ENCODE results near the gene TMEM52B. TPM values are rescaled to one million over a fixed set of nuclear protein-coding genes. Genes with fewer than 3 reads are reported as not detected.
"Not testable (repeated sequence)": the region's sequence is repeated elsewhere in the genome, so short reads cannot be mapped to it uniquely, and the experiment has no call there.

Gene TMEM52B
- total and polyA plus RNA-seq, 3 donors from 2014 or later = 0.74 to 1.2 (median 0.76) TPM

DNA sequence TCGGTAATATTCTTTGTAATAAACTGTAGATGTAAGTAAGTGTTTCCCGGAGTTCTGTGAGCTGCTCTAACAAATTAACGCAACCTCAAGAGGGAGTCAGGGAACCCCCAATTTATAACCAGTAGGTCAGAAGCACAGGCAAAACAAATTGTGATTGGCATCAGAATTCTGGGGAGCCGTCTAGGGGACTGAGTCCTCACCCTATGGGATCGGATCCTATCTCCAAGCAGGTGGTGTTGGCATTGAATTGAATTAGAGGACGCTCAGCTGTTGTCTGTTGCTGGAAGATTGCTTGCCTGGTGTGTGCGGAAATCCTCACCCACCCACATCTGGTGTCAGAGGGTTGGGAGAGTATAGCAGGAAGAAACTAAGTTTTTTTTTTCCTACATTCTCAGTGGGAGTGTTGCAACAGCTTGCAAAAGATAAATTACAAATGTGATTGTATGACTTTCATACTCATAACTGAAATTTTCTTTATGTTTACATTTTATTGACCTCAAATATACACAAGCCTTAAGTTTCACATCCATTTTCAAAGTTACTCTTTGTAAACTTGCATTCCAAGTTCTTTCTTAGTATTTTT lies 5.5 kb downstream of the TMEM52B start:
- H3K4me1 ChIP-seq = no peaks in the 10 kb centered on the region
- intact Hi-C loops (cut with DNase I; ENCODE audit: low total_unique reads) = no loop called here
- no peak for DNase-seq
- H3K27me3 ChIP-seq = no peaks in the 10 kb centered on the region
- no peaks in the 10 kb centered on the region for H3K36me3 ChIP-seq (ENCODE audit: low read depth, missing control alignments)
- TF ChIP-seq CTCF (IDR thresholded peaks at IDR 0.05) (no peak), POLR2A (IDR thresholded peaks at IDR 0.05) (no peak)
- H3K27ac ChIP-seq = no peak overlapping the region
- no peaks in the 10 kb centered on the region for H3K9me3 ChIP-seq
- H3K4me3 ChIP-seq = no peak overlapping the region
- WGBS, 2 donors = 50 to 65% methylated on average over 7 of the region's 7 CpGs

- no peak overlapping the region for H3K27ac ChIP-seq
- DNase-seq = peak; percentile 36
- H3K4me1 ChIP-seq = no peaks in the 10 kb centered on the region
- 67 to 79% methylated on average over 11 of the region's 11 CpGs for WGBS, 2 donors
- H3K36me3 ChIP-seq (ENCODE audit: low read depth, missing control alignments) = no peaks in the 10 kb centered on the region
- H3K4me3 ChIP-seq = no peak overlapping the region
- TF ChIP-seq POLR2A (IDR thresholded peaks at IDR 0.05) (no peak), CTCF (IDR thresholded peaks at IDR 0.05) (no peak)
- H3K27me3 ChIP-seq = no peaks in the 10 kb centered on the region
- intact Hi-C loops (cut with DNase I; ENCODE audit: low total_unique reads) = no loop called here
- H3K9me3 ChIP-seq = no peaks in the 10 kb centered on the region
Measured at GRCh38 chr12:10186299-10186698, 7.5 kb downstream of the TMEM52B start.

- H3K4me3 ChIP-seq; H3K9me3 ChIP-seq; H3K36me3 ChIP-seq (ENCODE audit: low read depth, missing control alignments); H3K4me1 ChIP-seq; H3K27ac ChIP-seq; H3K27me3 ChIP-seq; intact Hi-C loops (cut with DNase I; ENCODE audit: low total_unique reads); DNase-seq: not testable (repeated sequence)
- WGBS, 2 donors = 89 to 90% methylated on average over 6 of the region's 6 CpGs
Measured at GRCh38 chr12:10186958-10187357, 8.1 kb downstream of the TMEM52B start.

DNA sequence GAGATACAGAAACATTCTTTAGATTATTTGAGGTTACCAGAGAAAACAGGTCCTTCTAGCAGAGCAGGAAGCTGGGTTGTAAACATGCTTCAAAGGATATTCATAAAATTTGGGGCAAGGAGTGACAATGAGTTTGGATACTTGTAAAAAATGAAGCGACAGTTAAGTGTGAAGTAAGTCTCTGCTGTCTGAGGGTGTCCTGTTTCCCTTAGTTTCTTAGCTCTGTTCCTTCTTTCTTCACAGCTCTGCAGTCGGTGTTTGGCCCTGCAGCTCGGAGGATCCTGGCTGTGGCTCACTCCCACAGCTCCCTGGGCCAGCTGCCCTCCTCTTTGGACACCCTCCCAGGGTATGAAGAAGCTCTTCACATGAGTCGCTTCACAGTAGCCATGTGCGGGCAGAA lies 10.8 kb downstream of the TMEM52B start:
- intact Hi-C loops (cut with DNase I; ENCODE audit: low total_unique reads) = no loop called here
- peak; percentile 19 for DNase-seq
- no peak overlapping the region for H3K4me3 ChIP-seq
- no peaks in the 10 kb centered on the region for H3K4me1 ChIP-seq
- TF ChIP-seq POLR2A (IDR thresholded peaks at IDR 0.05) (no peak), CTCF (IDR thresholded peaks at IDR 0.05) (no peak)
- no peaks in the 10 kb centered on the region for H3K9me3 ChIP-seq
- no peak overlapping the region for H3K27ac ChIP-seq
- 54 to 74% methylated on average over 5 of the region's 5 CpGs for WGBS, 2 donors
- no peaks in the 10 kb centered on the region for H3K36me3 ChIP-seq (ENCODE audit: low read depth, missing control alignments)
- H3K27me3 ChIP-seq = no peaks in the 10 kb centered on the region

DNA sequence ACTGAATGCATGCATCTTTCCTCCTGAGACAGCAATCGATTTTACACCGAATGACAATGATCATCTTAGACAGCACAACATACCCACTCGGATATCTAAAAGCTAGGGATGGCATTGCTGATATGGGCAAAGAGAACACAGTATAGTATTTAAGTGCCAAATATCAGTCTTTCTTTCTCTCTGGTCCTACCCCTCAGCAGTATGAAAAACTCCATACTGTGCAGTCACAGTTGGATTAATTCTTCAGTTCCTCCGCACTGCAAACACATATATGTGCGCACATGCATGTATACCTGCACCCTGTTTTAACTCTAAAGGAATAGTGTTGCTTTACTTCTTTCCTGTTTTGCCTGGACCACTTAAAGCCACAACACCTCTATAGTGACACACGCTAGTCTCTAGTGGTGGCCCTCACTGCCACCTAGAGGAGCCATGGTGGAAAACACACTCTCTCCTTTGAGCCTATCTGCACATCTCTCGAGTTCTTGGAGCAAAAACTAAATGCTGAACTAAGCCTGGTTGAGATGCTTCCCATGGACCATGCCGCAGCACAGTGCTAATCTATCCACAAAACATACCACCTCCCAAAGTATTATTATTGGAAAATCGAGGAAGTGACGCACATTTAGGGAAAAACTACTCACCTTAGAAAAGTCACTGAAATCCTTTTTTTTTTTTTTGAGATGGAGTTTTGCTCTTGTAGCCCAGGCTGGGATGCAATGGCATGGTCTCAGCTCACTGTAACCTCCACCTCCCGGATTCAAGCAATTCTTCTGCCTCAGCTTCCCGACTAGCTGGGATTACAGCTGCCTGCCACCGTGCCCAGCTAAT lies 11.9 kb downstream of the TMEM52B start:
- Histone ChIP-seq H3K9me3 (no peaks in the 10 kb centered on the region), H3K27ac (no peak overlapping the region), H3K4me1 (no peaks in the 10 kb centered on the region), H3K27me3 (no peaks in the 10 kb centered on the region), H3K4me3 (no peak overlapping the region), H3K36me3 (ENCODE audit: low read depth, missing control alignments) (no peaks in the 10 kb centered on the region)
- peak; percentile 59 for DNase-seq
- intact Hi-C loops (cut with DNase I; ENCODE audit: low total_unique reads) = no loop called here
- TF ChIP-seq POLR2A (IDR thresholded peaks at IDR 0.05) (no peak), CTCF (IDR thresholded peaks at IDR 0.05) (peak; percentile 7 to 63 (median 54))
- WGBS, 2 donors = 61 to 63% methylated on average over 13 of the region's 13 CpGs
